GM19043 (cell line): ENCODE data around the gene MXD1.

ENCODE experiments used
- ATAC-seq: cut with Tn5 transposase; IDR thresholded peaks from one replicate; pipeline ENCODE4 v1.9.1; 2021; ENCODE audit warnings: low read depth; ENCODE audit not compliant: unreplicated experiment

MXD1 gene

DNA sequence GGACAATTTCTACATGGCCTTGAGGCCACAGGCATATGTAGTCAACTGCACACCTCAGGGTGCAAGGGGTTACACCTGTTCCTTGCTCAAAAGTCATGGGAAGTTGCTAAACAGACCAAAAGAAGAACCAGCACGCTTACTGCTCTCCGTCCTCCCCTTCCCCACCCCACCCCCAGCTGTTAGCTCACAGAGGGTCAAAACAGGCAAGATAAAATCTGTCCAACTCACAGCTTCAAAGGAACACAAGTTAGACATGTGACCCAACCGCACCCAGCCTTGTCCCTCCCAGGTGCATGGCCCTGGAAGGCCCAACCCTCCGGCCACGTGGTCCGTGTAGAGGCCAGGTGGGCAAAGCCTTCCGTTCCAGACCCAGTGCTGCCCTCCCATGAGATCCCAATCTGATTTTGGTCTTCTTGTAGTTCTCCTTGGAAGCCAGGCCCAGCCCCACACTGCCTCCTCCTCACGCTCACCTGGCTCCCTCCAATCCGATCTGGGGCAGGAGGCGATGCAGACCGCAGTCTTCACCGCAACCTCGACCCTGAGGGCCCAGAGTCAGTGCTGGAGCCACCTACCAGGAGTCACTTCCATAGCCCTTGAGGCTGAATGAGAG, 61.0 kb downstream of the MXD1 start:
- no peak for ATAC-seq

DNA sequence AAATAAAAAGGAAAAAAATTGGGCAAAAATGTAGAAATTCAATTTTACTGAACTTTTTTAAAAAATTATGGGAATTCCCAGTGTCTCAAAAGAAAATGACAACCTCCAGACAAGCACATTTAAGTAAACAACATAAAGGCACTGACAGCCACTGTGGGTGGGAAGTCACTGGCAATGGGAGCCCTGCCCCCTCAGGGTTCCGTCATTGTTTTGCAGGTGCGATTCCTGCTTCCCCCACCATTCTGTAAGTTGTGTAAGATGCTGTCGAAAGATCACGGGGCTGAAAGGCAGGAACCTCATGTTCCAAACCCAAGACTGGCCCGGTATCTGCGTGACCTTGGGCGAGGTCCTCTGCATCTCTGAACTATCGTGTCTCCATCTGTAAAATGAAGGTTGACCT, 62.3 kb downstream of the MXD1 start:
- no peak for ATAC-seq

DNA sequence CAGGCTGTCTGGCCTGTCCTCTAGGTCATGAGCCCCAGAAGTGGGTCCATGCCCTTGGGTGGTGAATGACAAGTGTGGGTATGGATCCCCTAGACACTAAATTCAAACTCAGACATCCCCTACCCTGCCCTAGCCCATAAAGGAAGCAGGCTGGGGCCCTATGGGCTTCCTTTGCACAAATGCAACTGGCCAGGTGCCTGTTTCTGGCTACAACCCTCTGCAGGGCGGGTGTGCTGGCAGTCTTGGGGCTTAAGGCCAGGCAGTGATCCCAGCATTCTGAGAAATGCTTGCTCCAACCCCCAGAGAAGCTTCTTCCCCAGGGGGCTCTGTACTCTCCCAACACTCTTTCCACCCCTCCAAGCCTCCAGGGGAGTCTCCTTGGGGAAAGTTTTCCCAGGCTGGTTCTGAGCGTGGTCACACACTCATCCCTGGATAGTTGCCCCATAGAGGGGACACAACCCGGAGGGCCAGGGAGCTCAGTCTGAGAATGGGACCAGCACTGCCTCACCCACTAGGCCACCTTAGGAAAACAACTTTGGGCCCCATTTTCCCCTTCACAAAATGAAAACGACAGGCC, 63.1 kb downstream of the MXD1 start:
- no peak for ATAC-seq

DNA sequence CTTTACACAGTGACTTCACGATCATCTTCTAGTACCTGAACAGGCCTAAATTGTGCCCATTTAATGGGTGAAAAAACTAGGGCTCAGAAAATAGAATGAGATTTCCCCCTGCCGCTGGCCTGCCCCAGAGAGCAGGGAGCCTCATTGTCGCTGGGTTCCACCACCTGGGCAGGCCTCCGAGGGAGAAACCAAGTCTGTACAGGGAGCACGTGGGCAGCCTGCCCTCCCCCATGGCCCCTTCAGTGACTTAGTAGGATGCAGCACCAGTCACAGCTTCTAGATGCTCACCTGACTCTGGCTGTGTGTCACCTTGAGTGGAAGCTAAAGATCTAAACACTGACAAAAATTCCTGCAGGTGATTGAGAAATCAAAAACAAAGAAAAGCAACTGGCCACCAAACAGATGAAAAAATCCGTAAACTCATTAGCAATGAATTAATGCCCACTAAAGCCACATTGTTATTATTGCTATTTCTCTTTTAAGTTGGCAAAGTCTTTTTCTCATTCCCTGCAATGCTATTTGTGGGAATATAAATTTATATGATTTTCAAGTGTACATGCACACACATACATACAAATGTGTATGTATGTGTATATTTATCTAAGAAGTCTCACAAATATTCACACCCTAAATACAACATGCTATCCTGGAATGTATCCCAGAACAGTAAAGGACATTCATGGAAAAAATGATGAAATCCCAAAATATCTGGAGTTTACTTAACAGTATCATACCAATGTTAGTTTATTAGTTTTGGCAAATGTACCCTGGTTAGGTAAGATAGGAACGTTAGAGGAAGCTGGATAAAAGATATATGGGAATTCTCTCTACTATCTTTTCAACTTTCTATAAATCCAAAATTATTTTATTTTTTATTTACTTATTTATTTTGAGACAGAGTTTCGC, 65.2 kb downstream of the MXD1 start:
- ATAC-seq: no peak

DNA sequence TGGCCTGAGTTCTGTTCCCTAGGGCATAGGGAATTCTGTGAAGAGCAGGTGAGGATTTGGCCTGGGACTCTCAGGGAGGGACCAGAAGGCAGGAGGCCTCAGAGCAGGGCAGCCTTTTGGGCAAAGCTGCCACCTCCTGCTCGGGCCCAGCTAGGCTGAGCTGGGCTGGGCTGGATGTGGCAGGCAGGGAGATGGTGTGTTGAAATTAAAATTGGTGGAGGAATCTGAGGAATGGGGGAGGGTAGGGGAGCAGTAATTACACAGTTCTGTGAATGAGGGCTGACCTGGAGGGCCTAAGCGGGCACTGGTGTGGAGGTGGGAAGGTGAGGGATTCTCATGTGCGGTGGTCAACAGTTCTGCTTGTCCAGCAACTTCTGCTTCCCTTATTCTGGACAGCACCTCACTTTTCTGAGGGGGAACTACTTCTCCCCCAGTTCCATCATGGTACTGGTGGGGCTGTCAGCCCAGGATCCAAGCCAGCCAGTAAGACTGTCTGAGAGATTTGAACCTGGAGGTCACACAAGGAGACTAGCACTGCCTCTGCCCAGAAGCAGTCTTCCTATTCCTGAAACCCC, 68.6 kb downstream of the MXD1 start:
- no peak for ATAC-seq

DNA sequence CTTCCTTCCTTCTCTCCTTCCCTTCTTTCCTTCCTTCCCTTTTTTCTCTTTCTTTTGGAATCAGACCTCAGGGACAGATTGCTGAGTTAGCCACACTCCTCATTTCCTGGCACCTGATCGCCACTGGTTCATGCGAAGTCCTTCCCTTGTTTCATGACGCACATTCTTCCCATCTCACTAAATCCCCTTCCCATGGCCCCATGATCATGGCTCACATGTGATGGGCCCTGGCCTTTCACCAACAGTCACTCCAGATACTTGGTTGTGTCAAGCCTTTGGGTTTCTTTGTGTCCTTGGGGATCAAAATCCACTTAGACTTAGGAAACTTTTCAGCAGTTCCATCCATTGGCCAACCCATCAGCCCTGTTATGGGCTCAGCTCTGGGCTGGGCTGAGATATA, 70.3 kb downstream of the MXD1 start:
- ATAC-seq: no peak

DNA sequence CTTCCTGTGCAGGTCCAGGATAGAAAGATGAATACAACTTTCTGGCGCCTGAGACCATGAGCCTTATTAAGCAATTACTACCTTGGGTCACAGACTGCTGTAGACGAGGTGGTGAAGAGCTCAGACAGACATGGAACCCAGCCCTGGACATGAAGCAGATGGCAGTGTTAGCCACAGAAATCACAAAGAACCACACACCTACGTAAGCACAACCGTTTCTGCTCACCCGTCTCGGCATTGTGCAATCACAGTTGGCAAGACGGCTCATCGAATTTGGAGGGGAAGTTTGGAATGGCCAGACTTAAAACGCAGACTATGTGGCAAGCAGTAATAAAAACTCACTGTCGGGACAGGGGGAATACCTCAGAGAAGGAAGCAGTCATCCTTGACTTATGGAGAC, 70.8 kb downstream of the MXD1 start:
- no peak for ATAC-seq

DNA sequence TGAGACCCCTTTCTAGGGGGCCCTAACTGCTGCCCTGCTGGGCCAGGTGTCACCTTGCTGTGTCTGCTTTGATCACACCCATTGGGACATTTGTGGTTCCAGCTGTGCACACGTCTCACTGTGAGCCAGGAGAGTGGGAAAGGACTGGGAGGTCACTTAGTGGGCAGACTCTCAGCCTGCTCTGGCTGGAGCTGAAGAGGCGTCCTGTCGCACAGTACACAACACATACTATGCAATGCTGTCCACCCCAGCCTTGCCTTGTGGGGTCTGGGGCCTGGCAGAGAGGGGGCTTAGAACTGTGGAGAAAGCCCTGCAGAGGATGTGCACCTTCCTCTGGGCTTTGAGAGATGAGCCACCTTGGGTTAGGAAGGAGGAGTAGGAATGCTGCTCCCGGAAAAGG, 71.8 kb downstream of the MXD1 start:
- ATAC-seq: no peak

DNA sequence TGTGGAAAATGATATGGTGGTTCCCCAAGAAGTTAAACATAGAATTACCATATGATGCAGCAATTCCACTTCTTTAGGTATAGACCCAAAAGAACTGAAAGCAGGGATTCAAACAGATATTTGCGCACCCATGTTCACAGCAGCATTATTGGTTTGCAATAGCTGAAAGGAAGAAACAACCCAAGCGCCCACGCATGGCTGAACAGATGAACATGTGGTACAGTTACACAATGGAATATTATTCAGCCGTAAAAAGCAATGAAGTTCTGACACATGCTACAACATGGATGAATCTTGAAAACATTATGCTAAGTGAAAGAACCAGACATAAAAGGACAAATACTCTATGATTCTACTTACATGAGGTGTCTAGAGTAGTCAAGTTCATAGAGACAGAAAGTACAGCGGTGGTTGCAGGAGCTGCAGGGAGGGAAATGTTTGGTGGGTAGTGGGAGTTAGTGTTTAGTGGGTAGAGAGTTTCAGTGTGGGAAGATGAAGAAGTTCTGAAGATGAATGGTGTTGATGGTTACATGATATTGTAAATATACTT, 73.3 kb downstream of the MXD1 start:
- ATAC-seq: no peak

DNA sequence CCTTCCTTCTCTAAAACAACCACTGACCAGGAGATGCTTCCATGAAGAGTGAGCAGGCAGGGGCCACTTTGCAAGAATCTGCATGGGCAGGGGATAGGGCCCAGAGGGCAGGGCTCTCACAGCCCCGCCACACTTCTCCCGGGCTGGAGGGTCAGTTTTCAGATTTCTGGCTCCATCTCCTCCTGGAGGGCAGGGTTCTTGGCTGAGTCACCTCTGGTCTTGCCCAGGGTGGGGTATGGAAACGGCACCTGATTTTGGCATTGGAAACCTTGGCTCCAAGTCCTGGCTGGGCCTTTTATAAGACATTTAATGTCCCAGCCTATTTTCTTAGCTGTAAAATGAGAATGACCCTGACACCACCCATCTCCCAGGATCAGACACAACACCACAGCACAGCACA, 74.1 kb downstream of the MXD1 start:
- ATAC-seq: no peak

DNA sequence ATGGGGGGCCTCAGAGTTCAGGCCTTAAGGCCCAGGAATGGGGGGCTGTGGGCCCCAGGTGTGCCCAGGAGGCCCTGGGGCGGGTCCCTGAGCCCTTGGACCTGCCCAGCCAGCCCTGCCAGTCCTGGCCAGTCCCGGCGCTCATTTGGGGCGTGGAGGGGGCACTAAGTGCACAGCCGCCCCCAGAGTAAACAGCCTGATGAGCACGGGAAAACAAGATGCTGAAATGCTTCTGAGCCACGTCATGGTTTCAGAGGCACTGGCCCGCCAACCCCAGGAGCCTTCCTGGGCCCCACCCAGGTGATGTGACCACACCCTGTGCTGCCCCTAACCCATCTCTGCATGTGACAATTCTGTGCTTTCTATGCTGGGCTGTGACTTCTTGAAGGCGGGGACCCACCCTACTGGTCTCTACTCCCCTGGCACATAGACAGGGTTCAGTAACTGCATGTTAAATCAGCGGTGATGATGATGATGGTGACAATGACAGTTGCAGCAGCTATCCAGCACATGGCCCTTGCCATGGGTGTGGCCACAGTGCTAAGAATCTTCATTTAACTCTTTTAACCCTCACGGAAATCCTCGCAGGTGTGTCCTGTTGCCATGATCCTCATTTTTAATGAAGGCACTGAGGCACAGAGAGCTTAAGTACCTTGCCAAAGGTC, 74.7 kb downstream of the MXD1 start:
- no peak for ATAC-seq
